Activated CD8-positive, alpha-beta memory T cell treated with anti-CD3 and anti-CD28 coated beads, Interleukin-2, amount 50 U/mL, for 24 hours (primary cell): ENCODE results near the gene CHP1.
"Not testable (repeated sequence)": the region's sequence is repeated elsewhere in the genome, so short reads cannot be mapped to it uniquely, and the experiment has no call there.

ENCODE experiments used
- DNase-seq: peaks from one replicate; pipeline ENCODE4 v3.0.0-alpha.2; 2020; ENCODE audit errors: extremely low read depth

Gene CHP1

DNA sequence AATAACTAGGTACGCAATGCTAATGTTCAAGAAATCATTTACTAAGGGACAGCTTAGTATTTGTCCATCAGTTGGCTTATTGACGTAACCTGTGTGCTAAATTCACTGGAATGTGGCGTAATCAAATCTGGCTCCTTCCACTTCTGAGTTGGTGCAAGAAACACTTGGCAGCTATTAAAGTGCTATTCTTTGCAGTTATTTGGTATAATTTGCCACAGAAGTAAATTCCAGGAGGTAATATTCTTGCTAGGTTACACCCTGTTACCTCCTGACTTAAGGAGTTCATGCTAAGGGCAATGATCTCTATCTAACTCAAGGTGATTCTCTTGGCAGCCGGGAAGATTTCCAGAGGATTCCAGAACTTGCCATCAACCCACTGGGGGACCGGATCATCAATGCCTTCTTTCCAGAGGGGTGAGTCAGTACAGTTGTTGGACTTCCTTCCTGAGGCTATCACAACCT is 25.5 kb downstream of the CHP1 start:
- no peak for DNase-seq

DNA sequence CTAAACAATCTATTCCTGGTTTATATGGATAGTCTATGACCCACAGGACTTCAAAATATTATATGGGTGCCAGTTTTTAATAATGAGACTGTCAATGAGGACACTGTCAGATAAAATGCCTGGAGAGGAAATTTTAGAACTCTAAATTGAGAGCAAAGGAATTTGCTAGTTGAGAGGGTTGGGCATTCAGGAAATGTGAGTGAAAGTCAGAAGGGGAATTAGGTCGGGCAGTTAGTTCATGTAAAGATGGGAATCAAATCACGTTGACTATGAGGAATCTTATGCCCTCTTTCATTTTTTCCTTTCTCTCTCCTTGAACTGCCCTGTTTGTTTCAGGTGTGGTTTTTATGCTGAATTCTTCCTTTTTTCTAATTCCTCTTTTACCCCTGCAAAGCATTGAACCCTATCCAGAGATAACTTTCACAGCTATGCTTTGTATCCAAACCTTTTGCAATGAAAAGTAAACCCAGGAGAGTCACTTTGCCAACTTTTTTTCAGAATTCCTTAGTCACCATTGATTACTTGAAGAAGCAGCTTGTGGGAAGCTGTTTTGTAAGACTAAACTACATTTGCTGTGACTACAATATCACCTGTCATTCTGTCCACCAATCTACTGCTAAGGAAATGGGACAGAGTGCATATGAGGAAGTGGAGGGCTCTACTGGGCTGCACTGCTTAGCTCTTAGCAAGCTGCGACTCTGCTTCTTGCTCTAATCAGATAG is 27.8 kb downstream of the CHP1 start:
- no peak for DNase-seq

DNA sequence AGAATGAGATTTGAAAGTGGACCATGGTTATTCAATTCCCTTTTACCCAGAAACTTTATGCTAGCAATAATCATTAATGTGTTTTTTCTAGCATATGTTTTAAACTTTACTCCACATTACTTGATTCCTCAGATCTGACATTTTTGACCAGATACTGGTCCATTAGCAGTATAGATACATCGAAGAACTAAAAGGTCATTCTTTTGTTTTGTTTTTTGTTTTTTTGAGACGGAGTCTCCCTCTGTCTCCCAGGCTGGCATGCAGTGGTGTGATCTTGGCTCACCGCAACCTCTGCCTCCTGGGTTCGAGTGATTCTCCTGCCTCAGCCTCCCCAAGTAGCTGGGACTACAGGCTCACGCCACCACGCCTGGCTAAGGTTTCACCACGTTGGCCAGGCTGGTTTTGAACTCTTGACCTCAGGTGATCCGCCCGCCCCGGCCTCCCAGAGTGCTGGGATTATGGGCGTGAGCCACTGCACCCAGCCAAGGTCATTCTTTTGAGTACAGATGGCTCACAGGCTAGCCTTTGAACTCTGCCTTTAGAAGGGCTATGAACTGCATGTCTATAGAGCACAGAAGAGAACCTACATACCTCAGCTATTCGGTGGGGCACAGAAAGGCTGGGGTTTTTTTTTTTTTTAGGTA is 28.6 kb downstream of the CHP1 start:
- DNase-seq, result no peak

DNA sequence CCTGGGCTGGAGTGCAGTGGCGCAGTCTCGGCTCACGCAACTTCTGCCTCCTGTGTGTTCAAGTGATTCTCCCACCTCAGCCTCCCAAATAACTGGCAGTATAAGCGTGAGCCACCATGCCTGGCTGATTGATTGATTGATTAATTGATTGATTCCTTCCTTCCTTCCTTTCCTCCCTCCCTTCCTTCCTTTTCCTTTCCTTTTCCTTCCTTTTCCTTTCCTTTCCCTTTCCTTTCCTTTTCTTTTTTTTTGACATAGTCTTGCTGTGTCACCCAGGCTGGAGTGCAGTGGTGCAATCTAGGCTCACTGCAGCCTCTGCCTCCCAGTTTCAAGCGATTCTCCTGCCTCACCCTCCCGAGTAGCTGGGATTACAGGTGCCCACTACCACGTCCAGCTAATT is 29.9 kb downstream of the CHP1 start:
- not testable (repeated sequence) for DNase-seq

DNA sequence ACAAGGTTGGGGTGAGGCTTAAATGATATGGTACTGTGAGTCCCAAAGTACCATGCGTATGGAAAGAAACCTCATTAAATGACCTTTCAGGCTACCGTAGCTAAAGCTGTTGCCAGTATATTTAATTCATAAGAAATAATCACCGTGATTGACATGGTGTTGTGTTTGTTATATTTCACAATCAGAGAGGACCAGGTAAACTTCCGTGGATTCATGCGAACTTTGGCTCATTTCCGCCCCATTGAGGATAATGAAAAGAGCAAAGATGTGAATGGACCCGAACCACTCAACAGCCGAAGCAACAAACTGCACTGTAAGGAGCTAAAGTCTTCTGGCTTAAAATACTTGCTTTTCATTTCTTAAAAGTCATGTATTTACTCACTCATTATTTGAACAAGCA is 31.5 kb downstream of the CHP1 start:
- no peak for DNase-seq

DNA sequence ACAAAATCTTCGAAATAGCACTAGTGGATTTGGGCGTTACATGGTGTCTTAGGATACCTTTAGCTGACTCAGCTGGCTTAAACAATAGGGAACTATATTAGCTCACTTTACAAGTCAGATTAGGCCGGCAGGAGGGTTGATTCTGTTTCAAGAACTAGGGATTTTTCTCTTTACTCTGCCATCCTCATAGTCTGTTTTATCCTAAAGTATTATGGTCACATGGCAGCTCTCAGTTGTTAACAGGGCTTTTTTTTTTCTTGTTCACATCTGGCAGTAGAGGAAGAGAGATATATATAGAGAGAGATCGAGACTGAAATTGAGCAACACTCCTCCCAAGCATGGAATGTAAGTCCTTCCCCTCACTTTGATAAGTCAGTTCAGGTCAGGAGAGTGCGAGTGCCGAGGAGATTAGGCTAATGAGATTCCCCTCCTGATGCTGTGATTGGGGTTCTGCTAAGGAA is 32.9 kb downstream of the CHP1 start:
- DNase-seq, result no peak

DNA sequence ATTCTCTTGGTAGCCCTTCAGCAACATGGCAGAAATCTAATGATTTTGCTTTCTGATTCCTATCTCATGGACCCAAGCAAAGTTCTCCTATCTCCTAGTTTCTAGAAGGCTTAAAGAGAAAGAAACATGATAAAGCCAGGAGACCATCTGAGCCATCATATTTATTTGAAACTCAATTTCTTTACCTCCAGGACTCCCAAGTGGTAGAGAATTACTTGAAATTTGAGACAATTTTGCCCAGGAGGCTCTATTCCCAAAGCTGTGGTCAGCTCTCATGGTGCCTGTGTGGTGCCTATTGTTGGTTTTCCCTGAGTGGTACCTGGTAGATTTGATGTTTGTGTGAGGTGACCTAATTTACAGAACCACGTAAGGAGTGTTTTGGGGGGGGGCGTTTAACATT is 38.8 kb downstream of the CHP1 start:
- no peak for DNase-seq

DNA sequence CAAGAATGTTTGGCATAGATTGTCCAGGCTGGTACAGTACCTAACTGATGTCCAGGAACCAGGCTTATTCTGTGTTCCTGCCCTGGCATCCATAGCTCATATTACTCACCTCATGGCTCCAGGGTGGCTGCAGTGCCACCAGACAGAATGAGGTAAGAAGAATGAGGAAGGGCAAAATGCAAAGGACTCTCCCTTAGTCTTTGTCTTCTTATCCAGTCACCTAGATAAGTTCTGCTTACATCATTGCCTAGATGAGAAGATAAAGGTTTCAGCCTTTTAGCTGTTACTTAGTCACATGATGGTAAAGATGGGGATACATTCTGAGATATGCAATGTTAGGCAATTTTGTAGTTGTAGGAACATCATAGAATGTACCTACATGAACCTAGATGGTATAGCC is 45.8 kb downstream of the CHP1 start:
- DNase-seq, result no peak

DNA sequence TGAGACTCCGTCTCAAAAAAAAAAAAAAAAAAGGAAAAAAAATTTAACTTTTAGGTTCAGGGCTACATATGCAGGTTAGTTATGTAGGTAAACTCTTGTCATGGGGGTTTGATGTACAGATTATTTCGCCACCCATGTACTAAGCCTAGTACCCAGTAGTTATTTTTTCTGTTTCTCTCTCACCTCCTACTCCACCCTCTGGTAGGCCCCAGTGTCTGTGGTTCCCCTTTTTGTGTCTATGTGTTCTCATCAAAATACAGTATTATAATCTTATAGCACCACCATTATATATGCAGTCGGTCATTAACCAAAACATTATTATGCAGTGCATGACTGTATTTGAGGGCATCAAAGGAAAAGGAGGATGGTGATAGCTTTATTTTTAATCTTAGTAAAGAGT is 47.3 kb downstream of the CHP1 start:
- DNase-seq, result no peak

DNA sequence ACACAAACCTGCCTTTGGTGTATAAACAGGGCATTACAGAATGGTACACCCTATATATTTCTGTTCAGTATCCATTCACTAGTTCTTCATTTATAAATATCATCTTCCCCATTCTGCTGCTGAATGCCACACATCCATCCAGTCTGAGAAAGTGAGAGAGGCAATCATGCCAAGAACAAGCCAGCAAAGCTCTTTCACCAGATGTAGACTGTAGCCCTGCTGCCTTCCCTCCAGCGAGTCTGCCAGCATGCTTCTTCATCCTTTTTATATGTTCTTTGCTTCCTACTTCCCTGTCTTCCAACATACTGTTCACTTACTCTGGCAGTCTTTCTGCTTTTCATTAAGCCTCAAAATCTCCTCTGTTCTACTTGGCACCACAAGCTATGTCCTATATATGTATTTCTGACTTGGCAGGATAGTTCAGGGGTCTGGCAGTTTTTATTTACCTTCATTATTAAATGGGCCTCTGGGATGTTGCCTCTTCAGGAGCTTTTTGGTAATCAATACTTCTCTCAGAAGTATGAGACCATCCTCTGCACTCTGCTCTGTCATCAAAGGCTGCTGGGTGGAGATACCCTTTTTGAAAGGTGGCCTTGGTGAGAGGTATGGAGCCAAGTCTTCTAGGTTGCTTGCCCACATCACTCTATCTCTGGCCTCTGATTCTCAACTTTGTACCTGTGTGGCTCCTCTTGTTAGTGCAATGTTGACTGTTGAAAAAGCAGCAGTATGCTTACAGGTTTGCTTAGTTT is 48.6 kb downstream of the CHP1 start:
- DNase-seq, result no peak

DNA sequence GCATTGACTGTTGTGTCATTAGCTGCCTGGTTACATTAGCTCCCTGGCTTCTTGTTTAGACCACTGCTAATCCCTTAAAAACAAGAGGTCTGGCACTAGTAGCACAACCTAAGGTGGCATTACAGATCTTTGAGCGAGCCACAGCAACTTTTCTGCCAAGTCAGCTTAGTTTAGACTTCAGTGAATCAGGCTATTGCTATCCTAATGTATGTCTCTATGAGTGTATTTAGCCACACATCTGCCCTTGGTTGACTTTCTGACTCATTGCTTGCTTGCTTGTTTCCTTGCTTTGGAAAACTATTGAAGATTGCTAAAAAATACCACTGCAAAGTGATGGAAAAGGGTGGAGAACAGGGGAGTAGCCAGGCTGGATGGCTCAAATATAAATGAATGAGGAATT is 50.2 kb downstream of the CHP1 start:
- no peak for DNase-seq

DNA sequence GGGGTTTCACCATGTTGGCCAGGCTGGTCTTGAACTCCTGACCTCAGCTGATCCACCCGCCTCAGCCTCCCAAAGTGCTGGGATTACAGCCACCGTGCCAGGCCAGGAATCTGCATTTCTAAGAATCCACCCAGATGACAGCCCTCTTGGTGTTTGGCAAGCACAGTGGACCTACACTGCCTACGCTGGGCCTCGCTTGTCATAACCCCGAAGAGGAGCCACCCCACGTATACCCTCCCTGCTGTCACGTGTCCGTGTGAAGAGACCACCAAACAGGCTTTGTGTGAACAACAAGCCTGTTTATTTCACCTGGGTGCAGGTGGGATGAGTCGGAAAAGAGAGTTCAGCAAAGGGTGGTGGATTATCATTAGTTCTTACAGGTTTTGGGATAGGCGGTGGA is 51.4 kb downstream of the CHP1 start:
- not testable (repeated sequence) for DNase-seq

DNA sequence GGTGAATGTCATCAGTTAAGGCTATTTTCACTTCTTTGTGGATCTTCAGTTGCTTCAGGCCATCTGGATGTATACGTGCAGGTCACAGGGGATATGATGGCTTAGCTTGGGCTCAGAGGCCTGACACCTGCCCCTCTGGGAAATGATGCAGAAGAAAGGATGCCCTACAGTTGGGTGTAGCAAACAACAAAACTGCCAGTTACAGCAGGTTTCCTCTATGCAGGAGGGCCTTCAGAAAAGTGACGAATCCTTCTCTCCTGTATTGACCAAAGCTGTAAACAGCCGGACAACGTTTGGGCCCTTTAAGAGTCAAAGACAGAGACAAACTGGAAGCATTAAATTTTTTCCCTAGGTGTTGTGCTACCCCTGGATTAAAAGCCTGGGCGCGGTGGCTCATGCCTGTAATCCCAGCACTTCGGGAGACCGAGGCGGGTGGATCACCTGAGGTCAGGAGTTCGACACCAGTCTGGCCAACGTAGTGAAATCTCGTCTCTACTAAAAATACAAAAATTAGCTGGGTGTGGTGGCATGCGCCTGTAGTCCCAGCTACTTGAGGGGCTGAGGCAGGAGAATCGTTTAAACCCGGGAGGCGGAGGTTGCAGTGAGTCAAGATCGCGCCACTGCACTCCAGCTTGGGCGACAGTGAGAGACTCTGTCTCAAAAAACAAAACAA is 52.0 kb downstream of the CHP1 start:
- DNase-seq, result not testable (repeated sequence)

DNA sequence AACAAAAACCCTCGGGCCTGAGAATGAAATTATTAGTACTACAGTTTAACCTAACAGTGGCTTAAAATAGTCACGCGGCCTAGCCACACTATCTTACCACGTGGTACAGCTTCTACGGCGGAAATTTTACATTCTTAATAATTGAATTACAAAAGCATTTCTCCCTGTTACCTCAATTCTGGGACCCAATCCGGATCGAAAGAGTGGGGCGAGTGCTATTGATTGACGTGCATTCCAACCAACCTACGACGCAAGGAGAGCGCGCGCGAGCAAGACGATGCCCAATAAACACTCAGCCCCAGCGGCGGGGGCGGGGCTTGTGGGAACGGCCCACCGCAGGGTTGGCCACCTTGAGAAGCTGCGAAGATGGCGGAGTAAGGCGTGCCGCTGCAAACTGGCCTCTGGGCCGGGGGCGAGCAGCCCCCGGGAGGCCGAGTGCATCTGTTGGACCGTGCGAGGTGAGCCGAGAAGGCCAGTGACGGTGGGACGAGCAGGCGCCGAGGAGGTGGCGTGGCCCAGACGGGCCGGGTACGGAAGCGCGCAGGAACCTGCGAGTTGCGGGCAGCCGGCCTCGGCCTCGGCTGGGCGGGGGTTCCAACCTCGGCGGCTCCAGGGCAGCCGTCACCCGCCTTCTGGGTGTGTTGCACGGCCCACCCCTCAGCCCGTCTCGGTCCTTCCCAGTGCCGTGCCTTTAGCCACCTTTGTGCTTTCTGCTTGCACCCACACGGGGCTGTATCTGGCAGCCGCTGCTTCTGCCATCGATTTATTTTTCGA is 52.8 kb downstream of the CHP1 start:
- peak; percentile 95 for DNase-seq

DNA sequence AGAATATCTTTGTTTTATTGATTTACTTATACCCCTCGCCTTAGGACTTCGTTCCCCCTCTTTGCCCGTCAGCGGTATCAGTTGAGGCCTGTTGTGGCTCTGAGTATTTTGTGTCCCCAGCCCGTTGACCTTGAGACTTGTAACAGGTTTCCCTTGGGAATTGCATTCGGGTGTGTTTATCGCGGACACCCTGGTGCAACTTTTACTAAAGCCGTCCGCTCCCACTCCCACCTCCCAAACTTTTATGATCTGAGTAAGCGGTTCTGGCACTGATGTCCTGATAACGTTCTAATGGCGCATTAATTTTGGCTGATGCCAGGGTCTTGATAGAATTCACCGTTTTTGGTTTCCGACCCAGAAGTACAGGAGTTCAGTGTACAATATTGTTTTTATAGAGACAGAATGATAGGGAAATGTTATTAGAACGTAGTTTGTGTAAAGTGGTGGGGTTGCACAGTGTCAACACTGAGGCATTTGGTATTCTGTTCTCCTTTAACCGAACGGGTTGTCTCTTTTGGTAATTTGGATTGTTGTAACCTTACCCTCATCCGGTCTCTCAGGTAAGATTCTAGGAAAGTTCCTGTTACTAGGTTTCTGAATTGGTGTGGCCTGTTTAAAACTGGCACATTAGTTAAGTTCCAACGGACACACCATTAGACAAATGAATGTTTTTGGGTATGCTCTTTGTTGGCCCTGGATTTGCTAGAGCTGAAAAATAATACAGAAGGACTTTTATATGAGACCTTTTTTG is 53.5 kb downstream of the CHP1 start:
- DNase-seq, result no peak

DNA sequence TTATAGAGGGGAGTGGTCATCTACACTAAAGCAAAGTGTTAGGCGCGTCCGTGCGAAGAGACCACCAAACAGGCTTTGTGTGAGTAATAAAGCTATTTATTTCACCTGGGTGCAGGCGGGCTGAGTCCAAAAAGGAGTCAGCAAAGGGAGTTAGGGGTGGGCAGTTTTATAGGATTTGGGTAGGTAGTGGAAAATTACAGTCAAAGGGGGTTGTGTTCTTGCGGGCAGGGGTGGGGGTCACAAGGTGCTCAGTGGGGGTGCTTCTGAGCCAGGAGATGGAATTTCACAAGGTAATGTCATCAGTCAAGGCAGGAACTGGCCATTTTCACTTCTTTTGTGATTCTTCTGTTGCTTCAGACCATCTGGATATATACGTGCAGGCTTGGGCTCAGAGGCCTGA is 54.2 kb downstream of the CHP1 start:
- no peak for DNase-seq

DNA sequence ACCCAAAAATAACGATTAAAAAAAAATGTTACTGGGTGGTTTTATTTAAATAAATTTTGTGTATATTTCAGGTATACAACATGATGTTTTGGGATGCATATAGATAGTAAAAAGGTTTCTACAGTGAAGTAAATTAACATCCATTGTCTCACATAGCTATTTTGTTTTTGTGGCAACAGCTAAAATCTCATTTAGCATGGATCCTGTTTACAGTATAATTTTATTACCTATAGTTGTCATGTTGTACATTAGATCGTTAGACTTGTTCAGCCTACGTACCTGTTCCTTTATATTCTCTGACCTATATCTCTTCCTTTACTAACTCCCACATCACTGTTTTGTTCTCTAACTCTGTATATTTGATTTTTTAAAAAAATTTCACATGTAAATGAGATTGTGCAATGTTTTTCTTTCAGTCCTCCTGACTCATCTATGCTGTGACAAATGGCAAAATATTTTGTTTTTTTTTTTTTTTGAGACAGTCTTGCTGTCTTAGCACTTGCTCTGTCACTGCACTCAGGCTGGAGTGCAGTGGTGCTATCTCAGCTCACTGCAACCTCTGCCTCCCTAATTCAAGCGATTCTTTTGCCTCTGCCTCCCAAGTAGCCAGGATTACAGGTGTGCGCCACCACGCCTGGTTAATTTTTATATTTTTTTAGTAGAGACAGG is 55.7 kb downstream of the CHP1 start:
- DNase-seq, result no peak

DNA sequence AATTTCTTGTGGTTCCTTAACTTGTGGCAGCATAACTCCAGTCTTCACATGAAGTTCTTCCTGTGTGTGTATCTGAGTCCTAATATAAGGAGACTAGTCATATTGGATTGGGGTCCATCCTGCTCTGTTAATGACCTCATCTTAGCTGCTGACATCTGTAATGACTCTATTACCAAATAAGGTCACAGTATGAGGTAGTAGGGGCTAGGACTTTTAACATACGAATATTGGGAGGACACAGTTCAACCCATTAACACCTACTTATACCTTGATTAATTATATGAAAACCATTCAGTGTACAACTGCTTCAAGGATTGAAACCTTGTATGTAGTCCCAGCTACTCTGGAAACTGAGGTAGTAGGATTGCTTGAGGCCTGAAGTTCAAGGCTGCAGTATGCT is 57.4 kb downstream of the CHP1 start:
- DNase-seq, result no peak

DNA sequence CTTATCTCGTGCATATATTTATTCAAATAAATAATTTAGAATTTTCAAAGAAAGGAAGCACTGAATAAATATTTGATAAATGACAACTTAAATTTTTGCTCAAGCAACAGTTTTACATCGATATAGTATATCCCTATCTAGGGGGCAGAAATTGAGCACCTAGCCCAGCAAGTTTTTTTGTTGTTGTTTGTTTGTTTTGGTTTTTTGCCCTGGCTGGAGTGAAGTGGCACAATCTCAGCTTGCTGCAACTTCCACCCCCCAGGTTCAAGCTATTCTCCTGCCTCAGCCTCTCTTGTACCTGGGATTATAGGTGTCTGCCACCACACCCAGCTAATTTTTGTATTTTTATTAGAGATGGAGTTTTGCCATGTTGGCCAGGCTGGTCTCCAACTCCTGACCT is 58.9 kb downstream of the CHP1 start:
- DNase-seq, result no peak

DNA sequence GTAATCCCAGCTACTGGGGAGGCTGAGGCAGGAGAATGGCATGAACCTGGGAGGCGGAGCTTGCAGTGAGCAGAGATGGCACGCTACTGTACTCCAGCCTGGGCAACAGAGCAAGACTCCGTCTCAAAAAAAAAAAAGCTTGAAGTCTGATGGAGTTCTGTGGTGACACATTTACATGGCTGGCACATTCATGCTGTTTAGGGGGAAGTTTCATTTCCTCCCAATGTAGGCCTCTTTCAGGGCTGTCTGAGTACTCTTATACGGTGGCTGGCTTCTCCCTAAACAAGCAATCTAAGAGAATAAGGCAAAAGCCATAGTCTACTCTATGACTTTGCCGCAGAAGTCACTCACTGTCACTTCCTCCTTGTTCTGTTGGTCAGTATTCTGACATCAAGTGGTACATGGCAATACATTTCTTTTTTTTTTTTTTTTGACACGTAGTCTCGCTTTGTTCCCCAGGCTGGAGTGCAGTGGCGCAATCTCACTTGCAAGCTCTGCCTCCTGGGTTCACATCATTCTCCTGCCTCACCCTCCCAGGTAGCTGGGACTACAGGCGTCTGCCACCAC is 60.1 kb downstream of the CHP1 start:
- DNase-seq, result no peak
